Mesothelial cell of epicardium (in vitro differentiated cells): ENCODE measurements around the gene TBX20. TPM values are rescaled to one million over a fixed set of nuclear protein-coding genes. Genes with fewer than 3 reads are reported as not detected.

Source experiments
- DNase-seq, 2 experiments: peaks; one replicate each; pipeline ENCODE4 v3.0.0; 2021; ENCODE audit warnings: low spot score in 2 of 2; ENCODE audit not compliant: unreplicated experiment in 2 of 2
- H3K27ac Mint-ChIP-seq: 2 replicates; pipeline ENCODE4 v1.8.0; 2021; ENCODE audit warnings: mixed read lengths
- H3K27me3 Mint-ChIP-seq: 2 replicates; pipeline ENCODE4 v1.8.0; 2021; ENCODE audit warnings: low read depth, mixed read lengths
- H3K36me3 Mint-ChIP-seq: 2 replicates; pipeline ENCODE4 v1.8.0; 2021; ENCODE audit warnings: mixed read lengths
- H3K4me1 Mint-ChIP-seq: 2 replicates; pipeline ENCODE4 v1.8.0; 2021; ENCODE audit warnings: mixed read lengths
- H3K4me3 Mint-ChIP-seq: 2 replicates; pipeline ENCODE4 v1.8.0; 2021; ENCODE audit warnings: mild to moderate bottlenecking, moderate library complexity, mixed read lengths
- H3K9me3 Mint-ChIP-seq: 2 replicates; pipeline ENCODE4 v1.8.0; 2021; ENCODE audit warnings: mixed read lengths
- total RNA-seq: library from RNA; stranded (reverse); gene quantifications from 3 replicates; pipeline ENCODE4 v1.2.1, GENCODE V29; 2021
- TF ChIP-seq, protein P1 (sequence below): fragments of 200-600 bp; sonication (generic); IDR thresholded peaks from one replicate; pipeline ENCODE4 v1.5.0; 2021; ENCODE audit warnings: antibody characterized with exemption; ENCODE audit not compliant: unreplicated experiment

The TBX20 gene
- total RNA-seq, 1 donor from 2014 or later, result 9.4 TPM

DNA sequence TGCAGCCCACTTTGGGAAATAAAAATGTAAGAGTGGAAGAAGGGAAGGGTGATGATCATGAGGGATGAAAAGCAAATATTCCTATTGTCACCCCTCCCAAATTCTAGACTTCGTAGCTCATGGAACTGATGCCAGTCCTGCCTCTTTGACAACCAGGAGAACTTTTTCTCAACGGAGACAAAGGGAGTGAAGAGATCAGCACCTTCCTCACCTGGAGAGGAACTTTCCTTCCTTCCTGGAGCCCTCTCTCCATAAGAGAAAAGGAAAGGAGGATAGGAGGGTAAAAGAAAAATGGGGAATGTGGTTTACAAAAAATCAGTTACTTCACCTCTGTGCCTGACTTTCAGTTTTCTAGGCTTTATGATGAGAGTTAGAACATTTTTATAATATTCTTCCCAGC is 3.4 kb downstream of the TBX20 start:
- H3K4me3 Mint-ChIP-seq, result peak overlapping the region; percentile 54
- H3K9me3 Mint-ChIP-seq, result no peaks in the 10 kb centered on the region
- no peak for DNase-seq
- H3K4me1 Mint-ChIP-seq, result peaks cover 26% of the 10 kb centered on the region
- no peak overlapping the region for H3K27ac Mint-ChIP-seq
- peaks cover 94% of the 10 kb centered on the region for H3K27me3 Mint-ChIP-seq
- no peaks in the 10 kb centered on the region for H3K36me3 Mint-ChIP-seq
- TF ChIP-seq, protein P1, sequence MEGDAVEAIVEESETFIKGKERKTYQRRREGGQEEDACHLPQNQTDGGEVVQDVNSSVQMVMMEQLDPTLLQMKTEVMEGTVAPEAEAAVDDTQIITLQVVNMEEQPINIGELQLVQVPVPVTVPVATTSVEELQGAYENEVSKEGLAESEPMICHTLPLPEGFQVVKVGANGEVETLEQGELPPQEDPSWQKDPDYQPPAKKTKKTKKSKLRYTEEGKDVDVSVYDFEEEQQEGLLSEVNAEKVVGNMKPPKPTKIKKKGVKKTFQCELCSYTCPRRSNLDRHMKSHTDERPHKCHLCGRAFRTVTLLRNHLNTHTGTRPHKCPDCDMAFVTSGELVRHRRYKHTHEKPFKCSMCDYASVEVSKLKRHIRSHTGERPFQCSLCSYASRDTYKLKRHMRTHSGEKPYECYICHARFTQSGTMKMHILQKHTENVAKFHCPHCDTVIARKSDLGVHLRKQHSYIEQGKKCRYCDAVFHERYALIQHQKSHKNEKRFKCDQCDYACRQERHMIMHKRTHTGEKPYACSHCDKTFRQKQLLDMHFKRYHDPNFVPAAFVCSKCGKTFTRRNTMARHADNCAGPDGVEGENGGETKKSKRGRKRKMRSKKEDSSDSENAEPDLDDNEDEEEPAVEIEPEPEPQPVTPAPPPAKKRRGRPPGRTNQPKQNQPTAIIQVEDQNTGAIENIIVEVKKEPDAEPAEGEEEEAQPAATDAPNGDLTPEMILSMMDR, result no peak

DNA sequence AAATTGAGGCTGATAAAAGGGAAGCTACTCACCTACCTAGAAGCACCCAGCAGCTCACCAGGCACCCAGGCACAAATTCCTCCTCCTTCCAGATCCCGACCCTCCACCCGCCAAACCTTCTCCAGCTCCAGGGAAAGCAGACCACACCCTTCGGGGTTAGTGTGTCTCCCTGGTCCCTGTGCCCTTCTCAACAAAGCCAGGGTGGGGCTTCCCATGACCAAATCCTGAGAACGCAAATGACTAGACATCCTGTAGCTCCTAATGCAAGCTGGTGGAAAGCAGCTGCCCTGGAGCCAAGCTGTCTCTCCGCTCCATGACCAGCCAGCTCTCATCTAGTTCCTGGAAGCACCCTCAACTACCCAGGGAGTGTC is 4.4 kb downstream of the TBX20 start:
- TF ChIP-seq, protein P1, result no peak
- Mint-ChIP-seq H3K9me3 (no peaks in the 10 kb centered on the region), H3K36me3 (no peaks in the 10 kb centered on the region), H3K4me3 (peak overlapping the region; percentile 54), H3K27me3 (peaks cover 93% of the 10 kb centered on the region), H3K27ac (no peak overlapping the region), H3K4me1 (peaks cover 26% of the 10 kb centered on the region)
- DNase-seq, result no peak

DNA sequence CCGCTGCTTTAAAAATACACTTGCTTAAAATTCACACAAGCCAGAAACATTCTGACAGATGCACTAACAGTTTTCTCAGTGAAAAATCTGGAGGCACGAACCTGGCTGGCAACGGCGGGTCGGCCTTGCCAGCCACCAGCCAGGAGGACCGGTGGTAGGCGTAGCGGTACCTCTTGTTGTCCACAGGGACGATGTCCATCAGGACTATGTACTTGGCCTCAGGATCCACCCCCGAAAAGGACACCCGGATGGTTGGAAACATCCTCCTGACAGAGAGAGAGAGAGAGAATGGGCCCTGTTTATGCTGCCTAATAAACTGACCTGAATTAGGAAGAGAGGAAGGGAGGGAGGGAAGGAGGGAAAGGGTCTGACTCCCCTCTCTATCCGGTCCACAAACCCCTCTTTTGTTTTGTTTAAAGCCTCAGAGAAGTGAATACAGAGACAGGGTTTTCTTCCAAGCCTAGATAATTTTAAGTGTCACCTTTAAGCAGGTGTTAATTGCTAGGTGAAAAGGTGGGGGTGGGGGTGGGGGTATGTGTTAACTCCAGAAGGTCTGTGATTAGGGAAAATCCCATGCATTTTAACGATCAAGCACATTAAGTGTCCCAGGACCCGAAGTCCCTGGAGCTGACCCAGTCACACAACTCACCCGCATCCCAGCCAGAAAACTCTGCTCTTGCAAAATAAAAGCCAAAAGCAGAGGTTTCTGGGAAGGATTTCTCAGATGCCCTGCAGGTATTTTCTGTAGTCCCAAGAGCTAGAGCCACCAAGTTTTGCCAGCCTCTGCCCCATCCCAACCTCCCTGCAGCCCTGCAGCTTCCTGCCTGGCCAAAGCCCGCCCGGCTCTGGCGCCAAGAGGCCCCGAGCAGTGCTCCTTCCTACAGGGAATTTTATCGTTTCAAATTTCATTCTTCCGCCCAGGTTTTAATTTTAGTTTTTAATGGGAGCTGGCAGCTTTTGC is 5.0 kb downstream of the TBX20 start:
- no peak for DNase-seq
- Mint-ChIP-seq H3K4me1 (peaks cover 22% of the 10 kb centered on the region), H3K36me3 (no peaks in the 10 kb centered on the region), H3K9me3 (no peaks in the 10 kb centered on the region), H3K27me3 (peaks cover 92% of the 10 kb centered on the region), H3K4me3 (peak overlapping the region; percentile 54), H3K27ac (no peak overlapping the region)
- TF ChIP-seq, protein P1, result no peak

DNA sequence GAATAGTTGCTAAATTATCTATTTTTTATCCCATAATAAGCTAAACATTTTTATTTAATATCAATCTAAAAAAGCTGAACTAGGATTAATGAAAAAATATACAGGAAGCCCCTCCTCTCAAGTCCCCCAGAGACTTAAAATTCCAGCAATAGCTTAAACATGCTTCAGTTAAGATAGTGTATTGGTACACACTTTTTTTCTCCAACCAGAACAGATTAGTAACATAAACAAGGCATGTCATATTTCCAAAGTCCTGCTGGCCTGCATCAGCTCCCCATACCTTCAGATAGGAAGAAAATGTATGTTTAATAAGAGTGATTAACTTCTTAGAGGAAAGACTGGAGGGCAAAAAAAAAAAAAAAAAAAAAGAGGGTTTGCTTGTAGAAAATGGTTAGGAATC is 7.1 kb downstream of the TBX20 start:
- Mint-ChIP-seq H3K36me3 (no peaks in the 10 kb centered on the region), H3K27me3 (peaks cover 91% of the 10 kb centered on the region), H3K4me3 (no peak overlapping the region), H3K4me1 (peaks cover 16% of the 10 kb centered on the region), H3K27ac (peak overlapping the region; percentile 17), H3K9me3 (no peaks in the 10 kb centered on the region)
- no peak for DNase-seq
- TF ChIP-seq, protein P1, result no peak

DNA sequence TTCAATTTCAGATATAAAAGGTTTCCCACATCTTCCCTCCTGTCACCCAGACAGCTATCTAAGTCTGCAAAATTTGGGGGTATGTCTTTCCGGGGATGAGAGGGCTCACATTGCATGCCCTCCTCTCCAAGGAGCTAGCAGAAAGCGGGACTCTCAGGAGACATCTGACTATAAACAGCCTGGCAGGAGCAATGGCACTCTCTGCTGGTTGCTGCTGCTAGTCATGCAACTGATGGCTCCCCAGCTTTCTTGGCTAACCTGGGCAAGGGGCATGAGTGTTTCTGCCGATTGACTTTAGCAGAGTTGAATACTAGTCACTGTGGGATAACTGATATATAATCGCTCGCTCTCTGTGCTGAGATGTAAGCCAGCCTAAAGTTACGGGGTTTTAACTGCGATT is 12.0 kb downstream of the TBX20 start:
- no peak for DNase-seq
- H3K9me3 Mint-ChIP-seq, result no peaks in the 10 kb centered on the region
- no peak overlapping the region for H3K27ac Mint-ChIP-seq
- H3K4me3 Mint-ChIP-seq, result no peak overlapping the region
- peaks cover 1% of the 10 kb centered on the region for H3K4me1 Mint-ChIP-seq
- no peaks in the 10 kb centered on the region for H3K36me3 Mint-ChIP-seq
- peaks cover 42% of the 10 kb centered on the region for H3K27me3 Mint-ChIP-seq
- TF ChIP-seq, protein P1, result no peak
